Erythroblast (primary cell): ENCODE measurements around the gene FAN1.

ENCODE experiments used
- DNase-seq, 2 experiments: peaks; one replicate each; lab custom pipeline; 2025; lab: John Stamatoyannopoulos, UW
- GATA1 ChIP-seq: IDR thresholded peaks from 2 replicates; pipeline ENCODE4 v1.6.1; 2011; ENCODE audit warnings: low read depth, mild to moderate bottlenecking, control low read depth, low read length, moderate library complexity
- POLR2A ChIP-seq: IDR thresholded peaks from 2 replicates; pipeline ENCODE4 v1.6.1; 2011; ENCODE audit warnings: mild to moderate bottlenecking, low read length

FAN1 gene

GRCh38 chr15:30905821-30906220, 2.1 kb downstream of the FAN1 start:
- no peak for TF ChIP-seq GATA1
- no peak for TF ChIP-seq POLR2A
- no peak for DNase-seq

DNA sequence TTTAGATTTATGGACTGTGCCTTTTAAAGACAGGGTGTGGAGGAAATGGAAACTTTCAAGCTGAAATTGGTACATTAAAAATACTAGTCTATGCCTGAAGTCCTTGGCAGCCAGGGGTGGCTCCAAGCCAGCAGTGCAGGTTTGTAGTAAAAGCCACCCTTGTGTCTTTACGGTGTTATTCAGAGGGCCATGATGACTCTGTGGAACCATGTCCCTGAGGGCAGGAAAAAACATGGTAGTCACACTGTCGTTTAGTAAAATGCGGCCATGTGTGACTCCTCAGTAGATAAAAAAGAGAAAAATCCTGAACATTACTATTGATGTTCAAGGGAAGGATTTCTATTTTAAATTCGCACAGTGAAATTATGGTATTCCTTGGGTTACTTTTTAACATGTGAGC, 2.7 kb downstream of the FAN1 start:
- no peak for DNase-seq
- TF ChIP-seq GATA1 (no peak), POLR2A (no peak)

GRCh38 chr15:30913761-30914160, 10.0 kb downstream of the FAN1 start:
- no peak for TF ChIP-seq POLR2A
- TF ChIP-seq GATA1, result no peak
- DNase-seq, result no peak

DNA sequence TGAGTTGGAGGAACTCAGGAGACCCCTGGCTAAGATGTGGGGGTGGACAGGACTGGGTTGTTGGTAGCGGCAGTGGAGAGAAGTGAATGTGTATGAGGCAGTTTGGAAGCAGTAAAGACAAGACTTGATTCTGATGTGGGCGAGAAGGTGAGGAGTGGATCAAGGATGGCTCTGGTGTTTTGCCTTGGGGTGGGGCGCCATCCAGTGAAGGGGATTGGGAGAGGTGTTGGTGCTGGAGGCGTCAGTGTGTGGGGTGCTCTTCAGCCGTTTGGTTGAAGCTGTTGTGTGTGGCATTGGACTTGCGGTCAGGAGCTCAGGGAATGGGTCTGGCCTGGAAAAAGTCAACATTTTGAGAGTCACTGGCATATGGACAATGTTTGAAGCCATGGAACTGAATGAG, 13.3 kb downstream of the FAN1 start:
- no peak for TF ChIP-seq POLR2A
- no peak for TF ChIP-seq GATA1
- no peak for DNase-seq

GRCh38 chr15:30917675-30918074, 14.0 kb downstream of the FAN1 start:
- TF ChIP-seq POLR2A (no peak), GATA1 (no peak)
- no peak for DNase-seq

DNA sequence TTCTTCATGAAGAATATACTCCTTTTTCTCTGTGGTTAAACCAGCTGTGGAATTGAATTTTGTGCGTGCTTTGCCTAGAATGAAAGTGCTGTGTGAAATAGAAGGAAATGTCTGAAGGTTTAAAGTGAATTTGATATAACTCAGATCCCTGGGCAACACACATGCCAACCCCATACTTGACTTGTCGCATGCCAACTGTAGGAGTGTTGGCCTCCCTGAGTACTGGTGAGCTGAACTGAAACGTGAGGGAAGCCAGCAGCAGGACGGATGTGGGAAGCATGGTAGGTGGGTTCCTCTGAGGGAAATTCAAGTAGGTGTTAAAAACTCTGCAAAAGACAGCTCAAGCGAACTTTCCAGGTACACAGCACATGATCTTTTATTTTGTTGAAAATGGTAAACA, 14.7 kb downstream of the FAN1 start:
- no peak for DNase-seq
- TF ChIP-seq GATA1 (no peak), POLR2A (no peak)

GRCh38 chr15:30919877-30920550, 16.3 kb downstream of the FAN1 start:
- DNase-seq, result no peak
- TF ChIP-seq POLR2A (no peak), GATA1 (no peak)

GRCh38 chr15:30921106-30921505, 17.4 kb downstream of the FAN1 start:
- no peak for DNase-seq
- TF ChIP-seq GATA1 (no peak), POLR2A (no peak)

DNA sequence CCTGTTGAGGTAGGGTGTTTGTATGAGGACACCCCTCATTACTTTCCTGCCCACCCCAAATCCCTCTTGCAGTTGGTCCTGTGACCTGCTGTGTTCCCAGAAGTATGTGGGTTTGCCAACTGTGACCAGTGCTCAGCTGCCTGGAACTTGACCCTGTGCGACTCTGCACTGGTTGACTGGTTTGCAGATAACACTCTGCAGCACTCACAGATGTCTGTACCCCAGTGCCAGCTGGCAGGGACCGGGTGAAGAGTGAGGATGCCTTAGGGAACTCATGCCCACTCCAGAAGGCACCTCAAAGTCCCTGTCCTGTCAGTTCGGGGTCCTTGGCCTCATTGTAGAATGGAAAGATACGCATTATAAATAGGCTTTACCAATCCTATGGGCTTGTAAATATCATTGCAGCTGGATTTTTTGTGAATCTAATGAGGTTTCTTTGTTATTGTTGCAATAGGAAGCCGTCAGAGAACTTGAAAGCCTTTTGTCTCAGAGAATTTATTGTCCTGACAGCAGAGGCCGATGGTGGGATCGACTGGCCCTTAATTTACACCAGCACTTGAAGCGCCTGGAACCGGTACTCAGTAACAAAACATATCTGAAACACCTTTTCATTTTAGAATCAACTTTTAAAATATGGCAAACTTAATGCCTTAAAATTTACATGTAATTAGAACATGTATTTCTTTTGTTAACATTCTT, 18.2 kb downstream of the FAN1 start:
- no peak for DNase-seq
- no peak for TF ChIP-seq POLR2A

- no peak for TF ChIP-seq GATA1
- TF ChIP-seq POLR2A, result no peak
- DNase-seq, result no peak
Observed at GRCh38 chr15:30922480-30923311, 19.0 kb downstream of the FAN1 start.

DNA sequence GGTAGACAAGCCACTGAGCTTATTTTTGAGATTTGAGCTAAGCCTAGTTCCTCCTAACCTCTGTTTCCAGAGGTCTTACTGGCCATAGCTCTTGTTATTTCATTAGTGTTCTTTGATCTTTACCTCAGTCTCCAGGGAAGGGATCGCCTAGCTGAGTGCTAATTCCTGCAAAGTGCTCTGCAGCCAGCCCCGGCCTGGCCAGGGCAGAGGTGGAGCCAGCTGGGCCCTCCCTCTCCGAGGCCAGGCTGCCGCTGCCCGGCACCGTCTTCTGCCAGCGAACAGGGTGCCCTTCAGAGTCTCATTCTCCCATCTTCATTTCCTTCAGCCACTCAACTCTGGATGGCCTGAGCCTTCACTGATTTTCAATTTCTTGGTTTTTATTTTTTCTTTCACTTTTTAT, 19.7 kb downstream of the FAN1 start:
- no peak for DNase-seq
- TF ChIP-seq POLR2A (no peak), GATA1 (no peak)

DNA sequence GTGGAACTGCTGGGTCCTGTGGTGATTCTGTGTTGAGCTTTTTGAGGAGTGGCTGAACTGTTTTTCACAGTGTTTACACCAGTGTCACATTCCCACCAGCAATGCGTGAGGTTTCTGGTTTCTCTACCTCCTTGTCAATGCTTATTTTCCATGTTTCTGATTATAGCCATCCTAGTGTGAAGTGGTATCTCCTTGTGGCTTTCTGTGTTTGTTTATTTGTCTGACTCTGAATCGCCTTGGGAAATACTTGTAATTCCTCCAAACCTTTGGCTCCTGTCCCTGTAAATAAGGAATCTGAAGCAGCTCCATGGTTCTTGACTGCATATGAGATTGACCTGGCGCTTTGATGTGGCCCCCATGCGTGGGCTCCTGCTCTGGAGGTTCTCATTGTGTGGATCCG, 20.6 kb downstream of the FAN1 start:
- no peak for TF ChIP-seq GATA1
- TF ChIP-seq POLR2A, result no peak
- no peak for DNase-seq

GRCh38 chr15:30925686-30926085, 22.0 kb downstream of the FAN1 start:
- no peak for TF ChIP-seq POLR2A
- TF ChIP-seq GATA1, result no peak
- no peak for DNase-seq

DNA sequence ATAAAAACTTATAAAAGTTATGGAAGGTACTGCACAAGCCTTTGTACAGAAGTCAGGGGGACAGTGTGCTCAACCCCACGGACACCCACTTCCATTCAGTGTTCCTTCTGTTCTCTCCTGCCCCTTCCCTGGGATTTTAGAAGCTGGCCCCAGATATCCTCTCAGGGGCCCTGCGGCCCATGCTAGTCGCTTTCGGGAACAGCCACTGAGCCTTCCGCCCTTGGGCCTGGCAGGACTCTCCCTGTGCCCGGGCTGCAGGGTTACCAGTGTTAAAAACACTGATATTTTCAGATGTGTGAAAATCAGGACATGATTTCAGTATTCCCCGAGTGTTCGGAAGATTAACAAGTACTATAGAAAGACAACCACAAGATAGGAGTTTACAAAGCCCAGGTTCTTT, 22.4 kb downstream of the FAN1 start:
- TF ChIP-seq GATA1 (no peak), POLR2A (no peak)

More for the DNA sequence above, 22.4 kb downstream of the FAN1 start:
- no peak for DNase-seq
